IPS-11a (cell line): ENCODE results near the gene CBR3.

ENCODE experiments used
- H3K4me3 ChIP-seq: one replicate; pipeline ENCODE4 v1.5.1; 2013; ENCODE audit warnings: low read depth, low read length, control low read depth

Gene CBR3

DNA sequence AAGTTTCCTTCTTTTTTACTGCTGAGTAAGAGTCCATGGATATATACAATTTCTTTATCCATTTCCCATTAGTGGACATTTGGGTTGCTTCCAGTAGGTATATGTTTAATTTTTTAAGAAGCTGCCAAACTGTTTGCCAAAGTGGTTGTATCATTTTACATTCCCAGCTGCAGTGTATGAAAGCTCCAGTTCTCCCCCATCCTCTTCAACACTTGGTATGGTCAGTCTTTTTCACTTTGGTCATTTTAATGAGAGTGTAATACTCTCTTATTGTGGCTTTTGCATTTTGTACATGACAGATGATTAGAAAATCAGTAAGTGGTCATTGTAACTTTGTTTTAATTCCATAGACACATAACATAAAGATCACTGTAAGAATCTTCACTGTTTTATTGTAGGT is 44.3 kb downstream of the CBR3 start:
- no peak overlapping the region for H3K4me3 ChIP-seq

GRCh38 chr21:36180963-36181362 is 46.1 kb downstream of the CBR3 start:
- no peak overlapping the region for H3K4me3 ChIP-seq

- no peak overlapping the region for H3K4me3 ChIP-seq
Observed at GRCh38 chr21:36183144-36183795, 48.4 kb downstream of the CBR3 start.

DNA sequence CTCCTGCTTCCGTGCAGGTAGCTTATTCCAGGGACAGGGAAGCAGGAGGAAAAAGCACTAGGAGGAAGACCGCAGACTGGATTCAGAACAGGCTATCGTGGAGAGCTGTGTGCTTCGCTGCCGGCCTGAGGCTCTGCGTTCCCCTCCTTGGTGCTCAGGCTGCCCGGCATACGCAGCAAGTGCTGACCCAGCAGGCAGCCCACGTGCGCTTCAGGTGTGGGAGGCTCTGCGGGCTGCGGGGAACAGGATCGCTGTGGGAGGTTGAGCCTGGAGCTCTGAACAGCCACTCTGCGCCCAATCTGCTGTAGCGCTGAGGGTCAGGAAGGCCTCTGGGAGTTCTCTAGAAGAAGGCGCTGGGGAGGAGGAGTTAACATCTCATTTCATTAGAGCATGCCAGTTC is 49.7 kb downstream of the CBR3 start:
- no peak overlapping the region for H3K4me3 ChIP-seq

DNA sequence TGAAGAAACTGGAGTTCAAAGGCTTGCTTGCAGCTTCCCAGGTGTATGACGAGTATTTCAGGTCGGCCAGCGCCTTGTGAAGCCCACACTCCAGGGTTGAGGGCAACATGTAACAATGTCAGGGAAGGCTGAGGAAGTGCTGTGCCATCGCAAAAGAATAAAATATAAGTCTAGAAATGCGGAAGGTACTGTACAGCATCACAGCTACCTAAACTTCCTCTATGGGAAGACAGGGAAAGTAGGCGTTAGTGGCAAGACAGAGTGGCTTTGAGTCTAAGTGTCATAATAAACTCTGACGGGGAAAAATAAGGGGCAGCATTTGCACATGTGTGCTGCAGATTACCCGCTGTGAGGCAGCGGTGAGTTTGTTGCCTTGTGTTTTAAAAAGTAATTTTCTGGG is 50.6 kb downstream of the CBR3 start:
- no peak overlapping the region for H3K4me3 ChIP-seq

- no peak overlapping the region for H3K4me3 ChIP-seq
Observed at GRCh38 chr21:36186081-36186480, 51.2 kb downstream of the CBR3 start.

DNA sequence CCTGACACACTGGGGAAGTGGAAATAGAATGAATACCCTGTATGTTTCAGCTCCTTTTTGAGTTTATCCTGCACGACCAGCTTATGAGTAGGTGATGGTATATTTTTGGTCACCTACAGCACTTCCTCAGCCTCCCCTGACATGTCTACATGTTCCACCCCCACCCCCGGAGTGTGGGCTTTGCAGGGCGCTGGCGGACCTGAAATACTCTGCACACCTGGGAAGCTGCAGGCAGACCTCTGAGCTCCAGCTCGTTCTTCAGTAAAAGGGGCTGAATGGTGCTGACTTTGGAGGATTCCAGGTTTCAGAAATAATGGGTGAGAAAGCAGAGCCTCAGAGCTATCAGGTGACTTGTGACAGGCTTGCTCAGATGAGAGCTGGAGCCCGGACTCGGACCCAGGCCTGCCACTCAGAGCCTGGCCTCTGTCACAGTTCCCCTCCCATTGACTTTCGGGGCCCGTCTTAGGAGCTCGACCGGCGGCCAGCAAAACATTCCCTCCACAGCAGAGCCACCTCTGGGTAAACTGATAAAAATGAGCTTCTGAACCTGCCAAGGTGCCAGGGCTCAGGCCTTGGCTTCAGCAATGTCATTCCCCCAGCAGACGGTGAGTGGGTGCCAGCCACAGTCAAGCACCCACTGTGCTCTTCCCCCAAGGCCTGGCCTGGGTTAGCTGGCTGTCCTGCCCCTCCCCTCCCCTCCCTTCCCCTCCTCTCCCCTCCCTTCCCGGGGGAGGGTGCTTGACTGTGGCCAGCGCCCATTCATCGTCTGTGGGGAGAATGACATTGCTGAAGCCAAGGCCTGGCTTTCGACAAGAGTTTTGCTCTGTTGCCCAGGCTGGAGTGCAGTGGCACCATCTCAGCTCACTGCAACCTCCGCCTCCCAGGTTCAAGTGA is 51.9 kb downstream of the CBR3 start:
- H3K4me3 ChIP-seq = no peak overlapping the region

DNA sequence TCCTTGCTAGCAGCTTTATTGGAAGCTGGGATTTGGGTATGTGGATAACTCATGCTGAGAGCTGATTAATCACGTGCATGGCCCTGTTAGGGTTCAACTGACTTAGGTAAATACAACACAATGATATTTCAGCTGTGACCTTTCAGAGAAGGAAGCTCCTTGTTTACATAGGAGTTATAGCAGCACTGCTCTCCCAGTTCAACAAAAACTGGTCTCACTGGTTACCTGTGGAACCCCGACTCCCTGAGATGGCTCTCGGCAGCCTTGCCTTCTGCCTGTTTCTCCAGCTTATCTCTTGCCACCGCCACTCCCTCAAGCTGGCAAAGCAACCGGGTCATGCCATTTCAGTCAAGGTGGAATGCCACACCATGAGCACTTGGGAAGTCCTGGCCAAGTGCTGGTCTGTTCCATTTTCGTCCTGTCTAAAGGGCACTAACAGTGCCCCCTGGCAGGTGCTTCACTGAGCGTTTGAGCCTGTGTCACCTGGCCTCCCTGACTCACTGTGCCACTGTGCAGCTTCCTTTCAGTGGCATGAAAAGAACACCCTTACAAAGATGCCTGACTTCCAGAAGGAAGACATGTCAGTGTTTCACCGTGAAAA is 53.3 kb downstream of the CBR3 start:
- H3K4me3 ChIP-seq = no peak overlapping the region

- no peak overlapping the region for H3K4me3 ChIP-seq
Observed at GRCh38 chr21:36188937-36189336, 54.1 kb downstream of the CBR3 start.

DNA sequence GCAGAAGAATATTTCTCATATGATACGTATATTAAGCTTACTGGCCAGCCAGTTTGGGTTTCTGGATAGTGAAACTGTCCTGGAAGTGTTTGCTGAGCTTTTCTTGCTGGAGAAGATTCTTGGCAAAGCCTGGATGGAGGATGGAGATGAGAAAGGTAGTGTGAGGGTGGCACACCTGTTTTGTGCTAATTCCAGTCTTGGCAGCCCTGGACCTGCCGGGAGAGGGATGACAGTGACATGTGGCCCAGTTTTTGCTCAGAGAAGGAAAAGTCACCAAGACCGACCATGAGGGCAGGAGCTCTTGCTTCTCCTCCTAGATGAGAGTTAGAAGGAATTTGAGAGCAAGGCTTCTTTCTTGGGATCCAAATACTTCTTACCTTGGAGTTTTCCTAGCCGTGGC is 55.9 kb downstream of the CBR3 start:
- H3K4me3 ChIP-seq = no peak overlapping the region

- no peak overlapping the region for H3K4me3 ChIP-seq
Observed at GRCh38 chr21:36193200-36193599, 58.3 kb downstream of the CBR3 start.

DNA sequence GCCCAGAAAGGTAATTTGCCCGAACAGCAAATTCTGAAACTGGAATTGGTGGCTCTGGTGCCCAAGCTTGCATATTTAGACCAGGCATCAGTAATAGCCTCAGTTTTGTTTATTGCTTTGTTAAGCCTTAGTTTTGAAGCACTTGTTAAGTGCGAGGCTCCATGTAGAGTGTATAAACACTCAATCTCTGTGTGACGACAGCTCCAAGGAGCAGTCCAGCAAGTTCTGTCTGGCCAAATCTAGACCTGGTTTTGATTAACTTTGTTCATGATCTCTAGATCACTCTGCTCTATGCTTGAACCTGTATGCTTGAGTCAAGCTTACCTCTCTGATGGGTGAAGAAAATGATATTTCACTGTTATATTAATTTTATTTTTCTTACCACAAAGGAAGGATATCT is 59.1 kb downstream of the CBR3 start:
- no peak overlapping the region for H3K4me3 ChIP-seq

GRCh38 chr21:36195613-36196012 is 60.7 kb downstream of the CBR3 start:
- H3K4me3 ChIP-seq = no peak overlapping the region
